ENCODE measurements around the gene SHISAL2A. TPM values are rescaled to one million over a fixed set of nuclear protein-coding genes. Genes with fewer than 3 reads are reported as not detected.

SHISAL2A gene
- polyA plus RNA-seq, 1 donor (not counting 4 experiments of a cell fraction or from before 2014, with no cell fraction given) = 0.04 TPM

DNA sequence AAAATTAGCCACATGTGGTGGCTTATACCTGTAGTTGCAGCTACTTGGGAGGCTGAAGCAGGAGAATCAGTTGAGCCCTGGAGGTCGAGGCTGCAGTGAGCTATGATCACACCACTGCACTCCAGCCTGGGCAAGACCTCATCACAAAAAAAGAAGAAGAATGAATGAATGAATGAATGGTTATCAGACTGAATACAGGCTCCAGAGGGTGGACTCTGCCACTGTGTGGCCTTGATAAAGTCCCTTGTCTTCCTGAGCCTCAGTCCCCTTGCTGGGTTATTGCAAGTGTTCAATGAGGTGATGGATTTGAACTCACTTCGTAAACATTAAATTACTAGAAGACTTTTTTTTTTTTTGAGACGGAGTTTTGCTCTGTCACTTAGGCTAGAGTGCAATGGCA is 24.7 kb downstream of the SHISAL2A start:
- no peaks in the 10 kb centered on the region for H3K27me3 ChIP-seq (ENCODE audit: control insufficient read depth, extremely low read depth, insufficient read depth, low read length)
- H3K9me1 ChIP-seq (ENCODE audit: control insufficient read depth, extremely low read depth, insufficient read depth, low read length) = no peaks in the 10 kb centered on the region
- no peaks in the 10 kb centered on the region for H3K79me2 ChIP-seq (ENCODE audit: control insufficient read depth, insufficient read depth, low read length)
- no peak overlapping the region for H3K4me3 ChIP-seq (ENCODE audit: control insufficient read depth in 2 of 3, extremely low read depth in 1 of 3, insufficient read depth in 2 of 3, low read depth in 1 of 3, low read length in 3 of 3)
- TF ChIP-seq, protein P1, sequence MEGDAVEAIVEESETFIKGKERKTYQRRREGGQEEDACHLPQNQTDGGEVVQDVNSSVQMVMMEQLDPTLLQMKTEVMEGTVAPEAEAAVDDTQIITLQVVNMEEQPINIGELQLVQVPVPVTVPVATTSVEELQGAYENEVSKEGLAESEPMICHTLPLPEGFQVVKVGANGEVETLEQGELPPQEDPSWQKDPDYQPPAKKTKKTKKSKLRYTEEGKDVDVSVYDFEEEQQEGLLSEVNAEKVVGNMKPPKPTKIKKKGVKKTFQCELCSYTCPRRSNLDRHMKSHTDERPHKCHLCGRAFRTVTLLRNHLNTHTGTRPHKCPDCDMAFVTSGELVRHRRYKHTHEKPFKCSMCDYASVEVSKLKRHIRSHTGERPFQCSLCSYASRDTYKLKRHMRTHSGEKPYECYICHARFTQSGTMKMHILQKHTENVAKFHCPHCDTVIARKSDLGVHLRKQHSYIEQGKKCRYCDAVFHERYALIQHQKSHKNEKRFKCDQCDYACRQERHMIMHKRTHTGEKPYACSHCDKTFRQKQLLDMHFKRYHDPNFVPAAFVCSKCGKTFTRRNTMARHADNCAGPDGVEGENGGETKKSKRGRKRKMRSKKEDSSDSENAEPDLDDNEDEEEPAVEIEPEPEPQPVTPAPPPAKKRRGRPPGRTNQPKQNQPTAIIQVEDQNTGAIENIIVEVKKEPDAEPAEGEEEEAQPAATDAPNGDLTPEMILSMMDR (optimal IDR thresholded peaks at IDR 0.05 in 1 of 3, IDR thresholded peaks at IDR 0.05 in 1 of 3, conservative IDR thresholded peaks at IDR 0.05 in 1 of 3; ENCODE audit: extremely low read depth in 1 of 3, insufficient read depth in 2 of 3, low read length in 3 of 3) = no peak
- no peak for TF ChIP-seq EZH2 (IDR thresholded peaks at IDR 0.05; ENCODE audit: low read length)
- H3K4me1 ChIP-seq (ENCODE audit: control insufficient read depth, extremely low read depth, insufficient read depth, low read length) = peaks cover 25% of the 10 kb centered on the region
- no peak overlapping the region for H3K4me2 ChIP-seq (ENCODE audit: control insufficient read depth, extremely low read depth, insufficient read depth, low read depth, low read length)
- H3K9ac ChIP-seq (ENCODE audit: control insufficient read depth, extremely low read depth, insufficient read depth, low read length) = no peak overlapping the region
- DNase-seq (ENCODE audit: low read depth, low spot score) = no peak
- dilution Hi-C loops (cut with MboI; ENCODE audit: extremely low pct_ligation_motif_present, low sequenced_read_pairs) = no loop called here
- no peak for FAIRE-seq
- no peaks in the 10 kb centered on the region for H3K36me3 ChIP-seq (ENCODE audit: control insufficient read depth in 2 of 2, extremely low read depth in 1 of 2, insufficient read depth in 2 of 2, low read length in 2 of 2)
- H2AFZ ChIP-seq (ENCODE audit: control insufficient read depth, low read length) = no peak overlapping the region
- H3K27ac ChIP-seq (ENCODE audit: control insufficient read depth, insufficient read depth, low read length) = no peak overlapping the region
- no peaks in the 10 kb centered on the region for H4K20me1 ChIP-seq (ENCODE audit: control insufficient read depth, extremely low read depth, insufficient read depth, low read length)
- no peaks in the 10 kb centered on the region for H3K9me3 ChIP-seq (ENCODE audit: control insufficient read depth, low read depth, low read length)

DNA sequence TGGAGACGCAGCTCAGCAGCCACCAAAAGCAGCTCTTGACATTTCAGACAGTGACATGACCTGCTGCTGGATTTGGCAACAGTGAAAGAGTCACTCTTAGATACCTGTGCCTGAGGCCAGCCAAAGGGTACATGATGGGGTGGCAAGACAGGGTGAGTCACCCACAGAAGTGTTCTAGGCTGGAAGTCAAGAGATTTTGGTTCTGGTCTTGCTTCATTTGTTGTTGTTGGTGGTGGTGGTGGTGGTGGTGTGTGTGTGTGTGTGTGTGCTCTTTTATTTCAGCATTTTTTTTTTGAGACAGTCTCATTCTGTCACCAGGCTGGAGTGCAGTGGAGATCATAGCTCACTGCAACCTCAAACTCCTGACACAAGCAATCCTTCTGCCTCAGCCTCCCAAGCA is 25.8 kb downstream of the SHISAL2A start:
- DNase-seq (ENCODE audit: low read depth, low spot score) = peak; percentile 63
- Histone ChIP-seq H3K9me3 (ENCODE audit: control insufficient read depth, low read depth, low read length) (no peaks in the 10 kb centered on the region), H3K4me1 (ENCODE audit: control insufficient read depth, extremely low read depth, insufficient read depth, low read length) (peaks cover 33% of the 10 kb centered on the region), H3K9me1 (ENCODE audit: control insufficient read depth, extremely low read depth, insufficient read depth, low read length) (no peaks in the 10 kb centered on the region), H3K79me2 (ENCODE audit: control insufficient read depth, insufficient read depth, low read length) (no peaks in the 10 kb centered on the region), H3K27me3 (ENCODE audit: control insufficient read depth, extremely low read depth, insufficient read depth, low read length) (no peaks in the 10 kb centered on the region), H2AFZ (ENCODE audit: control insufficient read depth, low read length) (no peak overlapping the region), H3K4me3 (ENCODE audit: control insufficient read depth in 2 of 3, extremely low read depth in 1 of 3, insufficient read depth in 2 of 3, low read depth in 1 of 3, low read length in 3 of 3) (no peak overlapping the region), H3K36me3 (ENCODE audit: control insufficient read depth in 2 of 2, extremely low read depth in 1 of 2, insufficient read depth in 2 of 2, low read length in 2 of 2) (no peaks in the 10 kb centered on the region), H3K9ac (ENCODE audit: control insufficient read depth, extremely low read depth, insufficient read depth, low read length) (no peak overlapping the region), H3K27ac (ENCODE audit: control insufficient read depth, insufficient read depth, low read length) (peak overlapping the region; percentile 60), H3K4me2 (ENCODE audit: control insufficient read depth, extremely low read depth, insufficient read depth, low read depth, low read length) (no peak overlapping the region), H4K20me1 (ENCODE audit: control insufficient read depth, extremely low read depth, insufficient read depth, low read length) (no peaks in the 10 kb centered on the region)
- TF ChIP-seq EZH2 (IDR thresholded peaks at IDR 0.05; ENCODE audit: low read length) = no peak
- TF ChIP-seq, protein P1 (optimal IDR thresholded peaks at IDR 0.05 in 1 of 3, IDR thresholded peaks at IDR 0.05 in 1 of 3, conservative IDR thresholded peaks at IDR 0.05 in 1 of 3; ENCODE audit: extremely low read depth in 1 of 3, insufficient read depth in 2 of 3, low read length in 3 of 3) = no peak
- dilution Hi-C loops (cut with MboI; ENCODE audit: extremely low pct_ligation_motif_present, low sequenced_read_pairs) = no loop called here
- no peak for FAIRE-seq
